ENCODE data around the gene CEBPB.
A peak's percentile ranks its signal among the peaks of the same experiment; 100 is the strongest.

CEBPB gene

DNA sequence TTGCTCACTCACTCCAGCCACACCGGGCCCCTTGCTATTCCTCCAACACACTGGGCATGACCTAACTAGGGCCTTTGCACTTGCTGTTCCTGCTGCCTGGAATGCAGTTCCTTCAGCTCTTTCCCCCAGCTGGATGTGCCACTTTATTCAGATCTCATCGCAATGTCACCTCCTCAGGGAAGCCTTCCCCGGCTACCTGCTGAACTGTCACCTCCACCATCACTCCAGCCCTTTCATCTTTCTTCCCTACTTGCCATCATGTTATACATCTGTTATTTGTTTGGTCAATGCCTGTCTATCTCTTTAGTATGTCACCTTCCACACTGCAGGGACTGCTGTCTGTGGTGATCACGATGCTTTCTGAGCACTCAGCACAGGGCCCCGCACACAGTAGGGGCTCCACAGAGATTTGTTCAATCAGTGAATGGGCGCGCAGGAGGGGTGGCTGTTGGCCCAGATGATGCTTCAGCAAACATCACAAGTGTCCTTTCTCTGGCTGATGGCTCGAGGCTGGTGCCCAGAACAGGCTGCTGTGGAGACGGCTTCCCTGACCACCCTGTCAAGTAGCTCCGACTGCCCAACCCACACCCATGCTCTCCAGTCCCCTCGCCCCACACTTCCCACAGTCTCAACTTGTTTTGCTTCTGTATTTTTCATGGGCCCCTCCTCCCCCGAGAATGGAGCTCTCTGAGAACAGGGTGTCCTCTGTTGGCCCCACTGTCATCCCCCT, 31.8 kb downstream of the CEBPB start:
- ATAC-seq (replicated peaks; ENCODE audit: extremely low read depth, poor library complexity, severe bottlenecking) = no peak
- DNase-seq (ENCODE audit: low spot score in 2 of 2) = no peak
- H3K4me1 Mint-ChIP-seq = no peaks in the 10 kb centered on the region
- peak overlapping the region; percentile 49 for H3K27ac Mint-ChIP-seq (ENCODE audit: low read depth)
- no peaks in the 10 kb centered on the region for H3K27me3 Mint-ChIP-seq
- H3K9me3 Mint-ChIP-seq = no peaks in the 10 kb centered on the region
- no peaks in the 10 kb centered on the region for H3K36me3 Mint-ChIP-seq (ENCODE audit: insufficient read depth)
- no peak overlapping the region for H3K4me3 Mint-ChIP-seq

DNA sequence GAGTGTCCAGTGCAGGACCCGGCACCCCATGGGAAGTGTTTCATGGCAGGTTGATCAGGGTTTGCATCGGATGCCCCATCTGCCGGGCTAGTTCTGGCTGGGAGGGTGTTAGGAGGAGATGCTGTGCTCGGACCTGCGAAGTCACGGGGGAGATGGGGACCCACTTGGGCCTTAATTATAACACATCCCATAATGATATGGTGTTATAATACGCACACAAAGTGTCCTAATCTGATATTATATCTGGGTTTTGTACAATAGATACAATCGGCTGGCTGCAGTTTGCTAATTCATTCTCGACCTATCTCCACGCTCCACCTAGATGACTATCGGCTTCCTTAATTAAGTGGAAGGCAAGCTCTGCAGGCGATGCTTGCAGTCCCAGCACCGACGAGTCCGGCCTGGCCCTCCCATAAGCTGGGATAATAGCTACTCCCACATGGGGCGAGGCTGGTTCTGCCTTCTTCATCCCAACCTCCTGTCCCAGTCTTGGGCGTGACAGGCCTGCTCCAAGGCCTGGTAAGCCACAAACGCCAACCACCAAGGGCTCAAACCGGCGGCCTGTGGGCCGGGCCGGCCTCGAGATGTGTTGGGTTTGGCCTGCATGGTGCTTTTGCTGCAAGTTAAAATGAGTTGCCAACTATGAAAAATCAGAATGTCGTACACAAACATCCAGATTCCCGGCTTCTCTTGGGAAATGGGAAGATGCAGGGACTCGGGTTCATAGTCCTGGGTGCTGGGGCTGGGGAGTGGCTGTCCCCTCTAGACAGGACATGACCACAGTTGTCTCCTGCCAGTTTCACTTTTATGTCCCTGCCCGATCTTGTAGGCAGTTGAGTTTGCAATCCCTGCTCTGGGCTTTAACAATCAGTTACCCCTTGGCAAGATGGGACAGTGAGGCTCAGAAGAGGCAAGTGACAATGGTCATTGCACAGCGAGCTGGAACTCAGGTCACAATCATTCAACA, 32.7 kb downstream of the CEBPB start:
- H3K27me3 Mint-ChIP-seq = no peaks in the 10 kb centered on the region
- H3K27ac Mint-ChIP-seq (ENCODE audit: low read depth) = no peak overlapping the region
- no peaks in the 10 kb centered on the region for H3K36me3 Mint-ChIP-seq (ENCODE audit: insufficient read depth)
- ATAC-seq (replicated peaks; ENCODE audit: extremely low read depth, poor library complexity, severe bottlenecking) (no peak), DNase-seq (ENCODE audit: low spot score in 2 of 2) (no peak)
- no peaks in the 10 kb centered on the region for H3K4me1 Mint-ChIP-seq
- no peak overlapping the region for H3K4me3 Mint-ChIP-seq
- H3K9me3 Mint-ChIP-seq = no peaks in the 10 kb centered on the region

DNA sequence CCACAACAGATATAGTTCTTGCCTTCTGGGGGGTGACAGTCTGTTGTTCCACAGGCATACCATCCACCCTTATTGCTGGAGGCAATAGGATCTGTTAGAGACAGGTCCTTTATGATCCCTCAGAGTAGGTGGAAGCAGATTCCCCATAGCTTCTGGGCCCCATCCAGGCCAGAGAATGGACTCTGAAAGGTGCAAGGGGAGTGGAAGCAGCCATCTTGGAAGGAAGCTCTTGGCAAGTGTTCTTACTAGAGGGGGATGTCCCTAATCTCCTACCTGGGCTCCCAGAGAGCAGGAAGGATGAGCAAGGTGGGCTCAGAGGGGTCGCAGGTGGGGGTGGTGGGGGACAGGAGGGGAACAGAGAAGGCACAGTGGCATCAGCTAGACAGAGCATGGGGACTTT, 33.4 kb downstream of the CEBPB start:
- DNase-seq (ENCODE audit: low spot score in 2 of 2) (no peak), ATAC-seq (replicated peaks; ENCODE audit: extremely low read depth, poor library complexity, severe bottlenecking) (no peak)
- H3K36me3 Mint-ChIP-seq (ENCODE audit: insufficient read depth) = no peaks in the 10 kb centered on the region
- H3K27me3 Mint-ChIP-seq = no peaks in the 10 kb centered on the region
- H3K27ac Mint-ChIP-seq (ENCODE audit: low read depth) = no peak overlapping the region
- no peaks in the 10 kb centered on the region for H3K4me1 Mint-ChIP-seq
- H3K9me3 Mint-ChIP-seq = no peaks in the 10 kb centered on the region
- no peak overlapping the region for H3K4me3 Mint-ChIP-seq

DNA sequence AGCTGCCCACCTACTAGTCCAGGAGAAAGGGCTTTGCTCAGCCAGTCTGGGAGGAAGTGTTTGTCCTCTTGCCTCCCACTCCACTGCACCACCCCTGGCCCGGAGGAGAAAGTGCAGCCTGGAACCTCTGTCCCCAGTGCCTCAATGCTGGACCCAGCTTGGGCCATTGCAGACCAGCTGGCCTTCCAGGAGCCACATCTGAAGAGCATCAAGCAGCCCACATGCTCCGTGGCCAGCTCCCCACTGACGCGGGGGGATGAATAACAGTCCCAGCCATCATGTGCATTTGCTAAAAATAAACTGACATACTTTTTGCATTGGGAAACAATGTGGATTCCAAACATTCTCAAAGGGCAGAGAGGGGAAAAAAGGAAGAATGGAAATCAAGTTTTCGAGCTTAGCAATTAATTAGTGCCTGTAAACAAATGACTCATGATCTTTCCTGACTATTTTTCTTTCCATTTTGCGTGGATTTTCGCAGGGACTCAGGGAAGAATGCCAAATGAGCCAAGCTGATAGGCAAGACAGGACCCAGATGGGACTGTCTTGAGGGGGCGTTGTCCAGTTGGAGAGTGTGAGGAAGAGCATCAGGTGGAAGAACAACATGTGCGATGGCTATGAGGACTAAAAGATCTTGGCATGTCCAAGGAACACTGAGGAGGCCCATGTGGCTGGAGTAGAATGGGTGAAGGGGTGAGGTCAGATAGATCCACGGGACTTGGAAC, 34.1 kb downstream of the CEBPB start:
- no peaks in the 10 kb centered on the region for H3K36me3 Mint-ChIP-seq (ENCODE audit: insufficient read depth)
- no peaks in the 10 kb centered on the region for H3K27me3 Mint-ChIP-seq
- H3K4me1 Mint-ChIP-seq = no peaks in the 10 kb centered on the region
- DNase-seq (ENCODE audit: low spot score in 2 of 2) = no peak
- H3K4me3 Mint-ChIP-seq = no peak overlapping the region
- no peak for ATAC-seq (replicated peaks; ENCODE audit: extremely low read depth, poor library complexity, severe bottlenecking)
- no peaks in the 10 kb centered on the region for H3K9me3 Mint-ChIP-seq
- no peak overlapping the region for H3K27ac Mint-ChIP-seq (ENCODE audit: low read depth)

DNA sequence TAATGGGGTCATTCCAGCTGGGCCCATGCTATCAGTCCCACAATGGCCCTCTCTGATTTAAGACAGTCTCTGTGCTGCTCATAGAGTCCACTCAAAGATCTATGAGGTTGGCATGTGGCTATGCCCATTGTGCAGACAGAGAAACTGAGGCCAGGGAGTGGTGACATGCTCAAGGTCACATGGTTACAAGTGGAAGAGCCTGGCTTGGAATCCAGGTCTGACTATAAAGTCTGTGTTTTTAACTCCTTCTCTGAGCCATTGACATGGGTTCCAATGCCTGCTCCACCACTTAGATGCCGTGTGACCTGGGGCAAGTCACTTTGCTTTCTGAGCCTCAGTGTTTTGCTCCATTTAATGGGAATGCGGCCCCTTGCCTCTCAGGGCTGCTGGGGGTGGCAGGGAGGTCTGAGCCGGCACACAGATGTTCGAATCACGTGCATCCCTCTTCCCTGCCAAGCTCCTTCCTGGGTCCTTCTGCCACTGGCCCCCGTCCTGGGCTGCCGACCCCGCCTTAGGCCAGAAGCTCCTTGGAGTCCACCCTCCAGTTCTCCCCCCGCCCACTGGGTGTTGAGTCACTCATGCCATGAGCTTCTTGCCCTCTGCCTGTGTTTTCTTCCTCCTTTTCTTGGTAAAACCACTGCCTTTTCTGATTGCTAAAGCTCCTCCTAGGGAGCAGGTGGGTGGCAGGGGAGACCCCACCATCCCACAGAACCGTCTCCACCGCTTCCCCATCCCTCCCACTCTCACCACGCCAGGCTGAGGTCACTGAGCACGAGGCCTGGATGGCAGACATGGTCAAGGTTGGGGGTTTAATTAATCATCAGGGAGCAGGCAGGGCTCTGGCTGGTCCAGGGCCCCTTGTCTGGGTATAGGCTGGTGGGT, 35.7 kb downstream of the CEBPB start:
- Mint-ChIP-seq H3K27ac (ENCODE audit: low read depth) (no peak overlapping the region), H3K9me3 (no peaks in the 10 kb centered on the region), H3K27me3 (no peaks in the 10 kb centered on the region), H3K4me1 (no peaks in the 10 kb centered on the region), H3K4me3 (no peak overlapping the region), H3K36me3 (ENCODE audit: insufficient read depth) (no peaks in the 10 kb centered on the region)
- ATAC-seq (replicated peaks; ENCODE audit: extremely low read depth, poor library complexity, severe bottlenecking) (no peak), DNase-seq (ENCODE audit: low spot score in 2 of 2) (no peak)

DNA sequence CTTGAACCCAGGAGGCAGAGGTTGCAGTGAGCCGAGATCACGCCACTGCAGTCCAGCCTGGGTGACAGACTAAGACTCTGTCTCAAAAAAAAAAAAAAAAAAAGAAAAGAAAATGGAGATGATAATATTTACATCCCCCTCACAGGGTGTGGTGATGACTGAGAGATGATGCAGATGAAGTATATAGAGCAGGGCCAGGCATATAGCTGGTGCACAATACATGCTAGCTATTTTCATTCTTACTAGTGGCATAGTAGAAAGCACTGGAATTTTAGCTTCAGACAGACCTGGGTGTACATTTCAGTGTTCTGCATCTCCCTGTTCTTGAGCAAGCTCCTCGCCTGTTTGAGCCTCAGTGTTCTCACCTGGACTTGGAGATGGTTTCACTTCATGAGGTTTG, 36.9 kb downstream of the CEBPB start:
- H3K27ac Mint-ChIP-seq (ENCODE audit: low read depth) = no peak overlapping the region

DNA sequence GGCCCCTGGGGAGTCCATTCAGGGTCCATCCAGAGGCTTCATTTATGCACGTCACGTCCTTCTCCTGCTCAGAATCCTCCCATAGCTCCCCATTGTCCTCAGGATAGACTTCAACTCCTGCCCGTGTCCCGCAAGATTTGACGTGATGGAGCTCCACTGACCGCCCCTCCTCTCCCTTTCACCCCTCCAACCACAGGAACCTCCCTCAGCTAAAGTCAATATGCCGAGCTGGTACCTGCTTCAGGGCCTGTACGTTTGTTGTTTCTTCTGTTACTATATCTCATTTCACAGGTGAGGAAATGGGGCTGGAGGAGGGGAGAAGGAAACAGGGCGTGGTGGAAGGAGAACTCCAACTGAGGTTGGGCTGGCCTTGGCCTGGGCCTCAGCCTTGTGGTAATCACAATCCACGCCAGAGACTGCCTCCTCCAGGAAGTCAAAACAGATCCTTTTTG, 38.6 kb downstream of the CEBPB start:
- Mint-ChIP-seq H3K27me3 (no peaks in the 10 kb centered on the region), H3K4me1 (no peaks in the 10 kb centered on the region), H3K36me3 (ENCODE audit: insufficient read depth) (no peaks in the 10 kb centered on the region), H3K9me3 (no peaks in the 10 kb centered on the region), H3K4me3 (no peak overlapping the region), H3K27ac (ENCODE audit: low read depth) (no peak overlapping the region)
- no peak for ATAC-seq (replicated peaks; ENCODE audit: extremely low read depth, poor library complexity, severe bottlenecking)
- no peak for DNase-seq (ENCODE audit: low spot score in 2 of 2)

More for the DNA sequence above, 36.9 kb downstream of the CEBPB start:
- DNase-seq (ENCODE audit: low spot score in 2 of 2) (no peak), ATAC-seq (replicated peaks; ENCODE audit: extremely low read depth, poor library complexity, severe bottlenecking) (no peak)
- no peaks in the 10 kb centered on the region for H3K27me3 Mint-ChIP-seq
- H3K36me3 Mint-ChIP-seq (ENCODE audit: insufficient read depth) = no peaks in the 10 kb centered on the region
- H3K9me3 Mint-ChIP-seq = no peaks in the 10 kb centered on the region
- no peak overlapping the region for H3K4me3 Mint-ChIP-seq
- no peaks in the 10 kb centered on the region for H3K4me1 Mint-ChIP-seq

DNA sequence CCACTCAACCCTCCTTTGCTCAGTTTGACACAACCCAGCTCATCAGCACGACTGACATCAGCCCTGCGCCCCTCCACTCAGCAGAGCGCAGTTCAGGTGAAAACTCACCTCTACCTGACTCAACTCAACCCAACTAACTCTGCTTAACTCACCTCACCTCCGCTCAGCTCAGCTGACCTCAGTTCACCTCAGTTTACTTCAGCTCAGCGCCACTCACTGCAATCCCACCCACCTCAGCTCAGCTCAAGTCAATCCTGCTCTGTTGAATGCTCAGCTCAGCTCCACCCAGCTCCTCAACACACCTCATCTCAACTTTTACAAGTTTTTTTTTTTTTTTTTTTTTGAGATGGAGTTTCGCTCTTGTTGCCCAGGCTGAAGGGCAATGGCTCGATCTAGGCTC, 39.6 kb downstream of the CEBPB start:
- H3K36me3 Mint-ChIP-seq (ENCODE audit: insufficient read depth) = no peaks in the 10 kb centered on the region
- no peak overlapping the region for H3K27ac Mint-ChIP-seq (ENCODE audit: low read depth)
- DNase-seq (ENCODE audit: low spot score in 2 of 2) (no peak), ATAC-seq (replicated peaks; ENCODE audit: extremely low read depth, poor library complexity, severe bottlenecking) (no peak)
- no peaks in the 10 kb centered on the region for H3K4me1 Mint-ChIP-seq
- H3K4me3 Mint-ChIP-seq = no peak overlapping the region
- H3K9me3 Mint-ChIP-seq = no peaks in the 10 kb centered on the region
- H3K27me3 Mint-ChIP-seq = peaks cover 5% of the 10 kb centered on the region

DNA sequence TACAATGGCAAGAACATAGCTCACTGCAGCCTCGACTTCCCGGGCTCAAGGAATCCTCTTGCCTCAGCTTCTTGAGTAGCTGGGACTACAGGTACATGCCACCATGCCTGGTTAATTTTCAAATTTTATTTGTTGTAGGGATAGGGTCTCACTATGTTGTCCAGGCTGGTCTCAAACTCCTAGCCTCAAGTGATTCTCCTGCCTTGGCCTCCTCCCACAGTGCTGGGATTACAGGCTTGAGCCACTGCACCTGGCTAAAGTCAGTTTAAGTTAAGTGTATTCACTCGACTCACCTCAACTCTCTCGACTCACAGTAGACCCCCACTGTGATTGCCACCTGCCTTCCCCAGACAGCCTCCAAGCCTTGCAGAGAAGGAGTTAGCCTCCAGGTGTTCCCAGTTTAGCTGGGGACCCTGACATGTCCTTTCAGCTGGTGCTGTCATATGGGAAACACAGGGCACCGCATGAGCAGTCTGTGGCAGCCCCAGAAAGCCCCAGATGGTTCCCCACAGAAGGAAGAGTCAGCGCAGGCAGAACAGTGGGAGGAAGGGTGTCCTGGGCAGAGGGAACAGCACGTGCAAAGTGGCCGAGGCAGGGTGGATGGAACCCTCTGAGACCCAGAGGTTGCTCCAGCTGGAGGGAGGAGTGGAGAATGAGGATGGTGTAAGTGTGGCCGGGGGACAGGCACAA, 40.4 kb downstream of the CEBPB start:
- Mint-ChIP-seq H3K27me3 (peaks cover 9% of the 10 kb centered on the region), H3K36me3 (ENCODE audit: insufficient read depth) (no peaks in the 10 kb centered on the region), H3K4me3 (no peak overlapping the region), H3K27ac (ENCODE audit: low read depth) (no peak overlapping the region), H3K4me1 (no peaks in the 10 kb centered on the region), H3K9me3 (no peaks in the 10 kb centered on the region)
- DNase-seq (ENCODE audit: low spot score in 2 of 2) (no peak), ATAC-seq (replicated peaks; ENCODE audit: extremely low read depth, poor library complexity, severe bottlenecking) (no peak)

DNA sequence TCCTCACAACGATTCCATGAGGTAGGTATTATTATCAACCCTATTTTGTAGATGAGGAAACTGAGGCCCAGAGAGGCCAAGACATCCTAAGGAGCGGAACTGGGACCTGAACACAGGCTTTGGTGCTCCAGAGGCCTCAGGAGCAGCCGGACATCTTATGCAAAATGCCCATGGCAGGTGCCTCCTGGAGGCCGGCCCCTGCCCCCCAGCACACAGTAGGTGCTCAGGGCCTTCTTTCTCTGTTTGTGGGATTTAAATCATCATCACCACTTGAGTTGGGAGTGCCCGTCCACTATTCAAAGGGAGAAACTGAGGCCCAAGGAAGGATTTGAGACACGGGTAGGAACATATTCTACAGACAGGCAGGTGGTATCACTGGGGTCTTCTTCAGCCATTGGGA, 41.2 kb downstream of the CEBPB start:
- Mint-ChIP-seq H3K9me3 (no peaks in the 10 kb centered on the region), H3K36me3 (ENCODE audit: insufficient read depth) (no peaks in the 10 kb centered on the region), H3K4me3 (no peak overlapping the region), H3K27me3 (peaks cover 9% of the 10 kb centered on the region), H3K27ac (ENCODE audit: low read depth) (no peak overlapping the region), H3K4me1 (no peaks in the 10 kb centered on the region)
- no peak for ATAC-seq (replicated peaks; ENCODE audit: extremely low read depth, poor library complexity, severe bottlenecking)
- DNase-seq (ENCODE audit: low spot score in 2 of 2) = no peak

DNA sequence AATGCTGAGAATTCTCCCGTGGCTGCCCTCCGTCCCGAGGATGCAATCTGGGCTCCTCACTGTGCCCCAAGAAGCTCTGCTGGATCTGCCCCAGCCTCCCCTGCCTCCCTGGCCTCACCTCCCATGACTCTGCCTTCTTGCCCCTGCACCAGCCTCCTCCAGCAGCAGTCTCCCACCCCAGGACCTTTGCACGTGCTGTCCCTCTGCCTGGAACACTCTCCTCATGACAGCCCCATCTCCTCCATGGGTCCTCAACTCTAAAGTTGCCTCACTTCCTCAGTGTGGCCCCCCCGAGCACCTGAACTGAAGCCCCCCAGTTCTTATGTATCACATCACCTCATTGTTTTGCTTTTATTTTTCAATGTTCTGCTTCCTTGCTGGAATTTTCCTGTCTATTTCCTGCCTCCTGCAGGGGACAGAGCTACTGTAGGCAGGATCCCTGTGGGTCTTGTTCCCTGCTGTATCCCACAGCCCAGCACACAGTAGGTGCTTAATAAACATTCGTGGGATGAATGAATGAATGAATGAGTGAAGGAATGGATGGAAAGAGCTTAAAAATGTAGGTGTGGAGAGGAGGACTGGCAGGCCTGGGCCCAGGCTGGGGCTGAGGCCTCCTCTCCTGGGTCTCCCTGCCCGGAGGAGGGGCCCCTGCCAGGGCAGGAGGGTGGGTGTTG, 42.2 kb downstream of the CEBPB start:
- Mint-ChIP-seq H3K9me3 (no peaks in the 10 kb centered on the region), H3K4me1 (no peaks in the 10 kb centered on the region), H3K27me3 (peaks cover 9% of the 10 kb centered on the region), H3K36me3 (ENCODE audit: insufficient read depth) (no peaks in the 10 kb centered on the region), H3K27ac (ENCODE audit: low read depth) (no peak overlapping the region), H3K4me3 (no peak overlapping the region)
- DNase-seq (ENCODE audit: low spot score in 2 of 2) (no peak), ATAC-seq (replicated peaks; ENCODE audit: extremely low read depth, poor library complexity, severe bottlenecking) (no peak)

Measured in central memory CD8-positive, alpha-beta T cell (primary cell).